ENCODE results near the gene ACBD3.
A peak's percentile ranks its signal among the peaks of the same experiment; 100 is the strongest.

The ACBD3 gene

DNA sequence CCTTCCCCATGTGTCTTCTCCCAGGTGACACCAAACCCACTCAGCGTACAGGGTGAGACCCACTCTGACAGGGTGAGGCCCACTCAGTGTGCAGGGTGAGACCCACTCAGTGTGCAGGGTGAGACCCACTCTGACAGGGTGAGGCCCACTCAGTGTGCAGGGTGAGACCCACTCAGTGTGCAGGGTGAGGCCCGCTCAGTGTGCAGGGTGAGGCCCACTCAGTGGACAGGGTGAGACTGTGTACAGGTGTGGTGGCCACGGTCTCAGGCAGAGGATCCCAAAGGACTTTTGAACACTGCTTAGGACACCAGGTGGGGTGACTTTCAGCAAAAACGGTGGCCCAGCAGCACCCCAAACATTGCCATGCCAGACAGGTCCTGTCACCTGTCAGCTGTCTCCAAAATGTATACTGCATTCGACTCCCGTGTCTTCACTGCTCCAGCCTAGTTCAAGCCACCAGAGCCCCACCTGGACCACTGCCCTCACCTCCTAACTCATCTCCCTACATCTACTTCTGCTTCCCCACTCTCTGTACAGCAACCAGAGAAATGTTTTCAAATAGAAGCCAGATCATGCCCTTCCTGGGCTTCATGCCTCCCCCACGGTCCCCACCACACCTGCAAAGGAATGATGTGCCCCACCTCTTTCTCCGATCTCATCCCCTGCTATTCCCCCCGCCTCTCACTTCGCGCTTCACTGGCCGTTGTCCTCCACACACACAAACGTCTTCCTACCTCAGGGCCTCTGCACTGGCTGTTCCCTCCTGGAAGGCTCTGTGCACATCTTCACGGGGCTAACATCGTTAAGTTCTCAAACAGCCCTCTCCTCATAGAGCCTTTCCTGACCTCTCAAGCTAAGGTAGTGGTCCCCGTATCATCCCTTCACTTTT is 52.1 kb downstream of the ACBD3 start:
- no peak for DNase-seq (ENCODE audit: low spot score)

DNA sequence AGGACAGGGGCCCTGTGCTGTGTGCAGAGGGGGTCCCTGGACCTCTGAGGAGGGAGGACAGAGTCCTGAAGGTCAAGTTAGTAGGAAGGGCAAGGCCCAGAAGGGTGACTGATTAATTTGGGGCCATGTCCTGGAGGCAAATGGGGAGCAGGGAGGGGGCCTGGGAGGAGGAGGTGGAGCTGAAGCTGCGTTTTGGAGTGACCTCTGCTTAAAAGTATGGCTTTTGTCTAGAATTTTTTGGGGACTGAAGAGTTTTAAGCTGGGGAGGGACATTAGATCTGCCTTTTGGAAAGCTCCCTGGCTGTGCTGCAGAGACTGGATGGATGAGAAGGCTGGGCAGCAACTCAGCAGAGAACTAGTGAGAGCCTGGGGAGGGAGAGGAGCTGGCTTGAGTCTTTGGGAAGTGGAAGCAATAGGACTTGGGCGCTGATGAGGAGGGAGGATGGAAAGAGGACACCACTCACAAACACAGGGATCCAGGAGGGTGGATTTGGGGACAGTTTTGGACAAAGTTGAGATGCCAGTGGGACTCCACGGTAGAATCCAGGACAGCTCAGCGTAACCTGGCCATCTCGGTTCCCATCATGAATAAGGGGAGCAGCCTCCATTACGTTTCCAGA is 52.9 kb downstream of the ACBD3 start:
- DNase-seq (ENCODE audit: low spot score) = no peak

DNA sequence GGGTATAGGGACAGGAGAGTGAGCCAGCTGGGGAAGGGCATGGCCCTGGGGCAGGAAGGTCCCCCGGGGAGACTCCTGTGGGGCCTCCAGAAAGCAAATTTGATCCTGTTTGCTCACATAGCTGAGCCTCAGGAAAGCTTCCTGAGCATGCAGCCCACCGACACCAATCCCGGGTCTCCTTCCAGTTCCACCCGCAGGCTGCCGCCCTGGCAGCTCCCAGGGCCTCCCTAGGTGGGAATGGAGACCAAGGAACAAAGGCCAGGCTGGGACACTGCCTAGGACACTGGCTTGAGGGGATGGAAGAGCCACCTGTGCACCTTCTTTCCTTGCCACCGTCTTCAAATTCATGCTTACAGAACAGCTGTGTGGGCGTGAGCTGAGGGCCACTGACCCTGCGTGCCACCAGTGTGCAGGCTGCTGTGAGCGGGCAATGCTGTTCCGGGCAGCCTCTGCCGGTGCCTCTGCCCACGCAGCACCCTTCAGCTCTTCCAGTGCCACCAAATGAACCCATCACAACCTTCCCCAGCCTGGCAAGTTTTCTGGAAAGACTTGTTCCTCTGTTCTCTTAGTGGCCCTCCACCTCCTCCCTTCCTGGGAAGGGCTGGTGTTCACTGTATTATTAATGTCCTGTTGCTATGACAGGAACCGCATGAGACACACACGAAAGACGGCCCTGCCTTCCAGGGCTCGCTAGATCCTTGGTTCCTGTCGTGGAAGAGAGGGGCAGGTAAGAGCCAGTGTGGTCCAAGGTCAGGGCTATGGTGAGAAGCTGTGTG is 53.6 kb downstream of the ACBD3 start:
- no peak for DNase-seq (ENCODE audit: low spot score)

DNA sequence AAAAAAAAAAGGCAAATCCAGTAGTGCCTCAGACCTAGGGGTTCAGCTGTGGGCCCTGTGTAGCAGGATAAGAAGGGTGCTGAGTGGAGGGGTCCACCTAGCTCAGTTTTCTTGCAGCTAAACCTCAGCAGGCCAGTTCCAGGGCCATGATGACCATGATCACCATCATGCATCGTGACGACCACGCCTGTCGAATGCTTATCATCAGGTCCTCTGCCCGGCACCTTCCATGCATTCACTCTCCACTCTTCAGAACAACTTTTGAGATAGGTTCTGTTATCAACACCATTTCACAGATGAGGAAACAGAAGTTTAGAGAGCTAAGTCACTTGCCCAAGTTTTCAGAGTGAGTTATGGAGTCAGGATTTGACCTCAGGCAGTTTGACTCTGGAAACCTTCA is 54.9 kb downstream of the ACBD3 start:
- no peak for DNase-seq (ENCODE audit: low spot score)

DNA sequence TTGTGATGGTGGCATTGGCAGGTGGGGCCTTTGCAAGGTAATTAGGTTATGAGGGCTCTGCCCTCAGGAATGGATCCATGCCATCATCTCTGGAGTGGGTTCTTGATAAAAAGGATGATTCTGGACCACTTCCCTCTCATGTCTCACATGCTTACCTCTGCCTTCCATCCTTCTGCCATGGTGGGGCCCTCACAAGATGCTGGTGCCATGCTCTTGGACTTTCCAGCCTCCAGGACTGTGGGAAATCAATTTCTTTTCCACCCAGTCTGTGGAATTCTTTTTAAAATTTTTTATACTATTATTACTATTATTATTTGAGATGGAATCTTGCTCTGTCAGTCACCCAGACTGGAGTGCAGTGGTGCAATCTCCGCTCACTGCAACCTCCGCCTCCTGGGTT is 57.3 kb downstream of the ACBD3 start:
- DNase-seq (ENCODE audit: low spot score) = no peak

DNA sequence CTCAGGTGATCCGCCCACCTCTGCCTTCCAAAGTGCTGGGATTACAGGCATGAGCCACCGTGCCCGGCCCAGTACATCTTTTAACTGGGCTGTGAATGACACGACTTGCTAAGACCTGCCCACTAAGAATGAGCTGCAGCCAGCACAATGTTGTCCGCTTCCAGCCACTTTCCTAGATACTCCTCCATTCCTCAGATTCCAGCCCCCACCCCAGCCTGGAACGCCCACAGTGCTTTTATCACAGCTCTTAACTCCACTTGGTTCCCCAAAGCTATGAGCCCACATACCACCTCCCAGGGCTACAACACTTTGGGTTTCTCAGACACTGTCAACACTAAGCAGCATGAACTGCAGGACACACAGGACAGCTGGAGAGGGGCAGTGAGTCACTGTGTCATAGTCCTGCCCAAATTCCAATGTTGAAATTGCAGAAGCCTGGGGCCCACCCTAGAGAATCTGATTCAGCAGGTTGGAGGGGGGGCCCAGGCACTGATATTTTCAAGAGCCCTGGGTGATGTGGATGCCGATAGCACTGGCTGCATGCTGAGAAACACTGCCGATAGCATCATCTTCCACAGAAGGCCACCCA is 58.0 kb downstream of the ACBD3 start:
- DNase-seq (ENCODE audit: low spot score) = peak; percentile 81

DNA sequence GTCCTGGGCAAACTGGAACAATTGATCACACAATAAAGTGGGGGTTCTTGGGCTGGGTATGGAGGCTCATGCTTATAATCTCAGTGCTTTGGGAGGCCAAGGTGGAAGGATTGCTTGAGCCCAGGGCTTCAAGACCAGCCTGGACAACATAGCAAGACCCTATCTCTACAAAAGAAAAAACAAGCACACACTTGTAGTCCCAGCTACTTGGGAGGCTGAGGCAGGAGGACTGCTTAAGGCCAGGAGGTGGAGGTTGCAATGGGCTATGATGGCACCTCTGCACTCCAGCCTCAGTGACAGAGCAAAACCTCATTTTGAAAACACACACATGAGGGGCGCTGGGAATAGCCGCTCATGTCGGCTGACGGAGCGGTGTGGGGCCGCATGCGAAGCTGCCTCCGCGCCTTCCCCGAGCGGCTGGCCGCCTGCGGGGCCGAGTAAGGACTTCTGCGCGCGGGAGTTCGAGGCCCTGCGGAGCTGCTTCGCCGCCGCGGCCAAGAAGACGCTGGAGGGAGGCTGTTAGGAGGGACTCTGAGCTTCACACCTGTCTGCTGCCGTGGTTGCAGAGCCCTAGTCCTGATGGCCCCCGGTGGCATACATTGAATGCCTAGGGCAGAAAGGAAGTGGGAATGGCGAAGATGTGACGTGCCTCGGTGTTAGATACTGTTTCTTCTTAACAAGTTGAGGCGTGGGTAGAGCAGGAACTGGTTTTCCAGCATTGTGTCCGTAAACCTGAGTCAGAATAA is 59.5 kb downstream of the ACBD3 start:
- DNase-seq (ENCODE audit: low spot score) = no peak

DNA sequence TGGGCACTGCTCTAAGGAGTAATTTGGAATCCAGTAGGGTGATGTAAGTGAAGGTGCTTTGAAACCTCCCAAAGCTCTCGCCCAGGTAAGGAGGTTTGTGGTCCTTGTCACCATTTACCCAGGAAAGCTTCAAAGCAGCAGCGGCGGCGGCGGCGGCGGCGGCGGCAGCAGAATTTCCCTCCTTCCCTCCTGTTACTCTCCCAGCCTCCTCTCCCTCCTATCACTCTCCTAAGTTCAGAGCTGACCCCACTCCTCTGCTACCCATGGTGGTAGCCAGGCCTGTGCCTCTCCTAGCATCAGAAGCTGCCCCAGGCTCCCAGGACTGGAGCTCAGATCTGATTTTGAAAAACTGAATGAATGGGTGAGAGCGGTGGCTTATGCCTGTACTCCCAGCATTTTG is 60.7 kb downstream of the ACBD3 start:
- no peak for DNase-seq (ENCODE audit: low spot score)

DNA sequence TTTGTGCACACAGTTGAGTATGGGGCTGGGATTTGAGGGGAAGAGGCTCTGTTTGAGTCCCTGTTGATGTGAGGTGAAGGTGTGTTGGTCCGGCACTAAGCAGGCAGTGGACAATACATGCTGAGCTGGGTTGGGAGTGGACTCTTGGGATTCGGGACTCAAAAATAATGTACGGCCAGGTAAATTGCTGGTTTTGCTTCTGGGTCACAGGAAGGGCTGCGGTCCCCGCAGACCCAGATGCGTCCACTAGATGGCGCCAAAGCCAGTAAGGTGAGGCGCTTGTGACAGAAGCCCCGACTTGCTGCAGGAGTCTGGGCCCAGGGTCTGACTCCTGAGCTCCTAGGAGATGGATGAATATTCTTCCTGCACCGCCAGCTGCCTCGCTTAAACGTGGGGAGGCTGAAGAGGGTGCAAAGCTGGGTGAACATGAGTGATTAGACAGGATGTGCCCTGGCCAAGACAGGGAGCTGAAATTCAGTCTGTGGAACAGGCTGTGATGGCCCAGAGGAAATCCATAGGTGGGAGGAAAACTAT is 61.4 kb downstream of the ACBD3 start:
- DNase-seq (ENCODE audit: low spot score) = peak; percentile 84

DNA sequence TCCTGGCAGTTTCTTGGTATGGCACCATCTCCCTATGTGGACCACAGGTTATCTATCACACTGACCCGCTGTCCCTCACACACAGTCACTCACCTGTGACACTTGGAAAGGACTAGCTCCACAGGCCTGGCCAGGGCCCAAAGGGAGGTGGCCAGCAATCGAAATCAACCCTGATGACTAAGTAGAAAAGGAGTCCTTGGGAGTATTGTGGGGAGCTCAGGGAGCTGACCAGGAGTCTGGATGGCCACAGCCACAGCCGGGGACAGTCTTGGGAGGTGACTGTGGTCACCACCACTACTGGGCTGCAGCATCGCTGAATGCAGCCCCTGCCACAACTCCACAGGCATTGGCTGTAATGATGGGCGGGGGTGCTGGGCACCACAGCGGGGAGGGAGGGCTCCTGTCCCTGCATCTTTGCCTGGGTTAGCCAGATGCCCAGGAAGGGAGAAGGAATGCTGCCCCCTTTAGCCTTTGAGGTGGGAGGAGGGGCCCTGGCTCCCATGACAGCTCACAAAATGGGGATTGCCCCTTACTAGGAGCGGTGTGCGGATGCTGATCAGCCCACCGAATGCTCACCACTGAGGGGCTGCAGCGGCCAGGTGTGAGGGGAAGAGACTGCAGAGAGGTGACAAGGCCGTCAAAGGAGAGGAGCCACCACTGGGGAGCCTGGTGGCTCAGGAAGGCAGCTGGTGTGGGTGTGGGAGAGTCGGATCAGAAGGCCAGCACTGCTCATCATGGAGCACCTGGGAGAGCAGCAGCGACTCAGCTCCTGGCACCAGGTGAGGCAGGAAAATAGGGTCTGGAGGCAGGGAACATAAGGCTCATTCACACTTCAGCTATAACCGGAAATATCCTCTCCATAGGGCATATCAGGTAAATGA is 62.7 kb downstream of the ACBD3 start:
- peak; percentile 60 for DNase-seq (ENCODE audit: low spot score)

DNA sequence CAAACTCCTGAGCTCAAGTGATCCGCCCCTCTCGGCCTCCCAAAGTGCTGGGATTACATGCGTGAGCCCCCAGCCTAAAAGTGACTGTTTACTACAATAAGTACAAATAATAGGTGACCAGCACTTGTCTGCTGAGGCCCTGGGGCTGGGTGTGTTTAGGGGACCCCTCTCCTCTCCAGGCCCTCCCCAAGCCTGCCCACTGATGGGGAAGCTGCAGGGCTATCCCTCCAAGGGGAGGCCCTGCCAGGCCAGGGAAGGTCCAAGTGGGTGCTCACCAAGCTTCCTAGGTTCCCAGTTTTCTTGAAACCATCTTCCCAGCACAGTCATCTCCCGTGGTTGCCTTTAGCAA is 63.4 kb downstream of the ACBD3 start:
- DNase-seq (ENCODE audit: low spot score) = no peak

DNA sequence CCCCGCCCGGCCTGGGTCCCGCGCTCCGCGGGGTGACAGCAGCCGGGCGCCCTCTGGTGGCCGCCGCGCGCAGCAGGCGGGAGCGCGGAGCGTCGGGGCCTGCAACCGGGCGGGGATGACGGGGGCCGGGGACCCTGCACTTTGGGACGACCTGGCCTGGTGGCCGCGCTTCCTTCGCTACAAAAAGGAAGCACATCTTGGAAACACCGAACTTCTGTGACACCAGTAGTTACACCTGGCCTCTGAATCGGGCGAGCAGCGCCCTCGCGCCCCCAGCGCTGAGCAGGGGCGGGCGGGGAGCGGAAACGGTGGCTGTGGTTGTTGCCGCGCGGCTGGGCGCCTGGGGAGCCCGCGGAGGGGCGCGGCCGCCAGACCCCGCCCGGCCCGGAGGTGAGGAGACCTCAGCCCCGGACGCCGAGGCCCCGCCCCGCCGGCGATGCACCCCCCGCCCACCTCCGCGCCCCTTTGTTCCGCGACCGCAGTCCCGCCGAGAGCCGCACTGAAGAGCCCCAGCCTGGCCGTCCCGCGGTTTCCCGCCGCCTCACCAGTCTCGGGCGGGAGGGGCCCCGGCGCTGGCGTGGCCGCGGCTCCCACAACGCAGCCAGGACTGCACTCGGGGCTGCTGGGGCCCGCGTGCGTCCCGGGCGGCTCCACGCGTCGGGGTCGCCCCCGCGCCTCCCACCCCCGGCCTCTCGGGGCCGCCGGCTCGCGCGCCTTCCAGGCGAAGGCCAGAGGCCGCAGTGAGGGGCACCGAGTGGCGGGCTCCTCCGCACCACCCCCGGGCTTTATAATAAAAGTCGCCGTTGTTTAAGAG is 64.7 kb downstream of the ACBD3 start:
- peak; percentile 92 for DNase-seq (ENCODE audit: low spot score)

DNA sequence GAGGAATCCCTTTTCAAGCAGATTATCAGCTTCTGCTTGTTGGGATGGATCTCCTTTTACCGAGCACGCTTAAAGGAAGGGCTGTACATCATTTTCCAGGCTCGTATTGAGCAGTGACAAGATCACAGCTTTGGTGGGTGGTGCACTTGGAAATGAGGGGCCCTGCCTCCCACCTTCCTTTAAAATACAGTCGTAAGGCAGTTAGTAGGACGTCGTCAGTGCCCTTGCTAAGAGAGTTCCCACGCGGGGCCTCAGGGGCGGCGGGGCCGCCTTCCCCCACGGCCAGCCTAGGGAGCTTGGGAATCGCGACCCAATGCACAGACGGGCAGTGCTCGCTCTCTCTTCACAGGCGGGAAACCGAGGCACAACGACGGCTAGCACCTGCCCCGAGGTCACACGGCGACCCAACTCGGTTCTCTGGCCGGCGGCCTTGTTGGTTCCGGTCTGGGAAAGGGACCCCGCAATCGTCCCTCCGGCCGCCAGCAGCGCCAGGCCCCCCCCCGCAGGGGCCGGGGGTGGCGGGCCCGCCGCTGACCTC is 65.4 kb downstream of the ACBD3 start:
- DNase-seq (ENCODE audit: low spot score) = no peak

DNA sequence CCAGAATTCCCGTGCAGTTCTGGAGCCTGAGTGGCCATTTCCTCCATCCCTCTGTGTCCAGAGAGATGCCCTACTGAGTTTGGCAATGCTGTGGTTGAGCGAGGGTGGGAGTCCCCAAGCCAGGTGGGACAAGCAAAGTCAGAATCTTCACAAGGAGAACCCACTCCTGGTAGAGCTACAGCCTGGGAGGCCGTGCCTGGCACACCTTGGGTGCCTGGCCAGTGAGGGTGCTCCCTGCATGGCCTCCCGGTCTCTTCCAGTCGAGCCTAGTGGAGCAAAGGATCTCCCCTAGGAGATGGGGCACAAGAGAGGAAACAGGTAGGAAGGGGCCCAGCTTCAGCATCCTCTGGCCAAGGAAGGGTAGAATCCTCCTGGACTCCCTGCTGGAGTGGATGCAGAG is 66.1 kb downstream of the ACBD3 start:
- no peak for DNase-seq (ENCODE audit: low spot score)

DNA sequence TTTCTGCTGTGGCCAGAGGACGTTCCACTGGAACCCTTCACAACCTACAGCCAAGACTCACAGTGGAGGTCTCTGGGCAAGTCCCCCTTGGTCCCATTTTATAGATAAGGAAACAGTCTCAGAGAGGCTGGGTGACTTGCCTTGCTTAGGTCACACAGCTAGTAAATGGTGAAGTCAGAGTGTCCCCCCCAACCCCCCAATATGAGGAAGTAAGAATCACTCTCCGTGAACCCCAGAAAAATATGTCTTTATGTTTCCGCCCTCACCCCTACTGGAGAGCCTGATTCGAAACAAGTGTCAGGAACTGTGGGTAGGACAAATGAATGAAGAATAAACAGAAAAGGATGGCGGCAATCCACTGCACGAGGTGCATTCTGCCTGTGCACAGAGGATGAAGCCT is 67.4 kb downstream of the ACBD3 start:
- DNase-seq (ENCODE audit: low spot score) = no peak

DNA sequence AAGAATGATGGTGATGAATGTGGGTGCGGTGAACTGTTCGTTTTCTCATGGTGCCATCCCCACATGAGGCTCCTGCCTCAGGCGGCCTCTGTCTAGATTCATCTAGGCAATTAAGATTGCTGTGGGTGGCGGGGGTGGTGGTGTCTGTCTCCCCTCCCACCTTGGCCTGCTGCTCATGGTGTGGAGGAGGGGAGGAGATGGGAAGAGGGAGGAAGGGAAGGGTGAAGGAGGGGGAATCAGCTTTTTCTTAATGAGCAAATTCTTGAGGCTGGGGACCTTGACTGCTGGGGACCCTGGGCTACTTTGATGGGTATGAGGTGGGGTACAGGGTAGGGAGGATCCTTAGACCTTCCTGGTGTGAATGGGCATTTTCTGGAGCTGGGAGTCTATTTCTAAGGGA is 68.2 kb downstream of the ACBD3 start:
- no peak for DNase-seq (ENCODE audit: low spot score)

DNA sequence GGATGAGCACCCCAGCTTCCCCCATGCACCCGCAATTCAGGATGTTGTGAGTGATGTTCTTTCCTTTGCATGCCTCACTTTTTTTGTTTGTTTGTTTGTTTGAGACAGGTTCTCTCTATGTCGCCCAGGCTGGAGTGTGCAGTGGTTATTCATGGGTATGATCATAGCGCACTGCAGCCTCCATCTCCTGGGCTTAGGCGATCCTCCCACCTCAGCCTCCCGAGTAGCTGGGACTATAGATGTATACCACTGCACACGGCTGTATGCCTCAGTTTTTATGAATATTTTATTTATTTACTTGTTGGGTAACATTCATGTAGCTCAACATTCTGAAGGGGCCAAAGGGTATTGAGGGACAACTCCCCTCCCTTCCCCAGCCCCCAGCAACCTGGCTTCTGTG is 69.2 kb downstream of the ACBD3 start:
- no peak for DNase-seq (ENCODE audit: low spot score)

DNA sequence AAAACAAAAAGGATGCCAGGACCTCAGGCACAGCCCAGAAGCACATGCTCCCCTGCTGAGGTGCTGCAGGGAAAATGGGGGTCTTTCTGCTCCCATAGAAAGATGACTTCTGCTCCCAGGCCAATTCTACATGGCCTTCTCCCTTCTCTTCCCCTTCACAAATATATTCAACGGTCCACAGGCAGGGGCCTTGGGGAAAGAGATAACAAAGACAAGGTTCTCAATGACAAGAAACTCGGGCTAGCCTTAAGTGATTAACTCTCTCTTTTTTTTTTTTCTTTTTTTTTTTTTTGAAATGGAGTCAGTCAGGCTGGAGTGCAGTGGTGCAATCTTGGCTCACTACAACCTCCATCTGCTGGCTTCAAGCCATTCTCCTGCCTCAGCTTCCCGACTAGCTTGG is 69.9 kb downstream of the ACBD3 start:
- no peak for DNase-seq (ENCODE audit: low spot score)

DNA sequence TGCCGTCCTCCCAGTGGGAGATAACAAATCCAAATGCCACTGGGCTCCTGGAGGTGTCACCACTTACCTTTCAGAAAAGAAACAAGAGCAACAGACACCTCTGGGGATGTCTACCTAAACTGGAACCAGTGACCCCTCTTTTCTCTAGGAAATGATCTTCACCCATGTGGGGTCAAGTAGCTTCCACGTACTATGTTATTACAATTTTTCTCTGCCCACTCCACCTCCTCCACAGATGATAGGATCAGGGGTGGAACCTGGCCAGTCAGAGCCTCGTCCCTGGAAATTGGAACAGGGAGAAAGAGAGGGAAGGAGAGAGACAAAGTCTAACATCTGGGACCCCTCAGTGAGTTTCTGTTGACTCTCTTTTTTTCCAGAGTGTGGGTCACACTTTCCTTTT is 73.9 kb downstream of the ACBD3 start:
- no peak for DNase-seq (ENCODE audit: low spot score)

DNA sequence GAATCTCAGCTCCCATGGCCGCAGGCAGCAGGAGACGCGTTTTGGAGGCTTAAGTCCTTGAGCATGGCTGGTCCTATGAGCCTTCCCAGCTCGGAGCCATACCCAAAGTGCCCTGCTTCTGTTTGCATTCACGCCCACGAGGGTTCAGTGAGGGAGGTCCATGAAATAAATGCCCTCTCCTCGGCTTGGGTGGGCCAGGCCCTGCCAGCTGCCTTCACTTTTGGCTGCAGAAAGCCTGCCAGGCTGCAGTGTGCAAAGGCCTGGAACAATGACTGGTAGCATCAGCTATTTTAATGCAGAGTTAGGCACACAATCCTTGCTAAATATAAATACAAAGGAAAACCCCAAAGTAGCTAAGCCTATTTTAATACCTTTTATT is 74.7 kb downstream of the ACBD3 start:
- DNase-seq (ENCODE audit: low spot score) = no peak
